Ovary (tissue), 9 donors: ENCODE measurements around the gene ST6GAL1. TPM values are rescaled to one million over a fixed set of nuclear protein-coding genes. Genes with fewer than 3 reads are reported as not detected.

Source experiments
- DNase-seq, 5 donors: peaks; one replicate each; pipeline ENCODE4 v3.0.0-alpha.2; 2019 to 2020
- H3K27ac ChIP-seq, 2 donors: fragments of 200-600 bp; one replicate each; pipeline versions ENCODE4 v1.5.1 to v1.8.0; 2019 to 2022
- H3K27me3 ChIP-seq: fragments of 200-600 bp; one replicate; pipeline ENCODE4 v1.8.0; 2022
- H3K36me3 ChIP-seq: fragments of 200-600 bp; sonication (generic); one replicate; pipeline ENCODE4 v1.5.1; 2019
- H3K4me1 ChIP-seq: one replicate; pipeline ENCODE4 v1.8.1; 2013; ENCODE audit warnings: mild to moderate bottlenecking, moderate library complexity; ENCODE audit not compliant: insufficient read depth
- H3K4me3 ChIP-seq: fragments of 200-600 bp; sonication (generic); one replicate; pipeline ENCODE4 v1.5.1; 2017
- H3K9me3 ChIP-seq, 2 donors: fragments of 200-600 bp in 1 of 2; sonication (generic) in 1 of 2; one replicate each; pipeline versions ENCODE4 v1.5.1 to v1.8.1; 2013 to 2019; ENCODE audit warnings: mild to moderate bottlenecking in 1 of 2, moderate library complexity in 1 of 2
- CTCF ChIP-seq, 3 donors: fragments of 450-650 bp in 2 of 3; fragments of 200-600 bp in 1 of 3; IDR thresholded peaks; one replicate each; pipeline versions ENCODE4 v1.5.1 to v1.8.0; 2016 to 2022; ENCODE audit warnings: antibody characterized with exemption in 3 of 3, mild to moderate bottlenecking in 1 of 3
- EP300 ChIP-seq: sonication (generic); formaldehyde crosslinking; IDR thresholded peaks from one replicate; pipeline ENCODE4 v1.6.1; 2017; ENCODE audit warnings: antibody characterized with exemption
- POLR2A ChIP-seq: fragments of 450-650 bp; IDR thresholded peaks from one replicate; pipeline ENCODE4 v1.6.1; 2017; ENCODE audit warnings: antibody characterized with exemption, mild to moderate bottlenecking, moderate library complexity
- WGBS, 3 donors: extraction: QIAGEN DNeasy Blood & Tissue Kit in 1 of 3; methylation state at CpG; one replicate each; pipeline versions ENCODE4 v1.1.5 to v1.1.7; 2013 to 2017; 5-methylcytosine and 5-hydroxymethylcytosine counted together
- intact Hi-C, 4 donors: fragments of 100-400 bp; cut with DNase I; formaldehyde crosslinking; loops; one replicate each; pipeline versions ENCODE4 v1.11.0 to v1.15.1; 2022 to 2023
- polyA plus RNA-seq, 2 donors: library from polyadenylated mRNA; stranded (reverse); fragments of 200-250 nt in 1 of 2; fragments of 350-450 nt in 1 of 2; fragmentation: Illumina TruSeq in 1 of 2; extraction: RNeasy Lipid Tissue Mini Kit (QIAGEN cat#74804) in 1 of 2; gene quantifications; one replicate each; pipeline ENCODE4 v1.2.3, GENCODE V29; 2013 to 2014
- total RNA-seq, 7 donors: library from RNA; depleted of rRNA in 2 of 7; stranded (reverse); fragments of >200 nt in 2 of 7; fragmentation: NEBNext Ultra II Directional in 3 of 7; extraction: Animal tissue kit (Norgen Biotek cat#: 25700) in 3 of 7; gene quantifications; one replicate each; pipeline versions ENCODE4 v1.1.0 to v1.2.4, GENCODE V29; 2016 to 2023
- donor health status: DM: no; HTN: no; CAD: no; lungs with moderate emphysema.
- donor health status: DM: no; HTN: no; CAD: no.
- donor health status: Bipolar disorder and iron deficiency.
- donor health status: DM: yes; HTN: yes; CAD: no.
- donor health status: DM: no; HTN: no; CAD: no.
- donor health status: DM: yes; HTN: yes; CAD: no.

ST6GAL1 gene
- total and polyA plus RNA-seq, 9 donors = 10.6 to 55.2 (median 28.1) TPM

GRCh38 chr3:186932281-186933181 lies 2.2 kb downstream of the ST6GAL1 start:
- H3K27me3 ChIP-seq = no peaks in the 10 kb centered on the region
- DNase-seq = peak in 1 of 5 donors; percentile 31
- peaks cover 4% of the 10 kb centered on the region for H3K4me1 ChIP-seq
- intact Hi-C loops = loop anchor here in 1 of 4 donors (5.0 kb wide), 1 partner anchor 45 kb away; no protein-coding TSS in a partner anchor
- peak overlapping the region; percentile 50 for H3K4me3 ChIP-seq
- no peaks in the 10 kb centered on the region for H3K36me3 ChIP-seq
- WGBS, 3 donors = 32 to 38% (median 33%) methylated on average over 15 of the region's 15 CpGs
- TF ChIP-seq EP300 = no peak
- TF ChIP-seq CTCF (IDR thresholded peaks at IDR 0.05) = no peak
- no peak for TF ChIP-seq POLR2A
- H3K9me3 ChIP-seq = no peaks in the 10 kb centered on the region
- H3K27ac ChIP-seq = peak overlapping the region; percentile 38 to 52

- no peak overlapping the region for H3K4me3 ChIP-seq
- 89 to 94% (median 92%) methylated on average over 4 of the region's 4 CpGs for WGBS, 3 donors
- no peaks in the 10 kb centered on the region for H3K9me3 ChIP-seq
- H3K27ac ChIP-seq = peak overlapping the region in 1 of 2 donors; percentile 11
- H3K27me3 ChIP-seq = no peaks in the 10 kb centered on the region
- intact Hi-C loops = loop anchor here in 1 of 4 donors (5.0 kb wide), 1 partner anchor 43 kb away; no protein-coding TSS in a partner anchor
- no peaks in the 10 kb centered on the region for H3K36me3 ChIP-seq
- TF ChIP-seq POLR2A (no peak), CTCF (IDR thresholded peaks at IDR 0.05) (no peak), EP300 (no peak)
- DNase-seq = no peak
- peaks cover 4% of the 10 kb centered on the region for H3K4me1 ChIP-seq
These were observed 3.5 kb downstream of the ST6GAL1 start for GRCh38 chr3:186933816-186934215.

GRCh38 chr3:186935133-186935532 lies 4.8 kb downstream of the ST6GAL1 start:
- intact Hi-C loops = no loop called here
- Histone ChIP-seq H3K27me3 (no peaks in the 10 kb centered on the region), H3K27ac (no peak overlapping the region), H3K4me3 (no peak overlapping the region), H3K36me3 (no peaks in the 10 kb centered on the region), H3K9me3 (no peaks in the 10 kb centered on the region), H3K4me1 (peaks cover 4% of the 10 kb centered on the region)
- no peak for DNase-seq
- WGBS, 3 donors = 92 to 97% (median 97%) methylated on average over 6 of the region's 6 CpGs
- TF ChIP-seq POLR2A (no peak), CTCF (IDR thresholded peaks at IDR 0.05) (no peak), EP300 (no peak)

- 71 to 88% (median 82%) methylated on average over 10 of the region's 10 CpGs for WGBS, 3 donors
- Histone ChIP-seq H3K27me3 (no peaks in the 10 kb centered on the region), H3K4me1 (peaks cover 3% of the 10 kb centered on the region), H3K4me3 (no peak overlapping the region), H3K9me3 (no peaks in the 10 kb centered on the region), H3K27ac (no peak overlapping the region), H3K36me3 (no peaks in the 10 kb centered on the region)
- intact Hi-C loops = no loop called here
- no peak for TF ChIP-seq CTCF (IDR thresholded peaks at IDR 0.05)
- no peak for TF ChIP-seq POLR2A
- no peak for TF ChIP-seq EP300
- no peak for DNase-seq
These were observed 6.9 kb downstream of the ST6GAL1 start for GRCh38 chr3:186937017-186937875.
